GM12801 (cell line): ENCODE results near the gene GARRE1.

ENCODE experiments used
- TF ChIP-seq, protein P1 (sequence below): IDR thresholded peaks from one replicate; pipeline ENCODE4 v1.5.1; 2011; ENCODE audit warnings: control low read depth; ENCODE audit not compliant: insufficient read length; ENCODE audit errors: extremely low read depth

GARRE1 gene

GRCh38 chr19:34228347-34228746 is 26.0 kb upstream of the GARRE1 start:
- TF ChIP-seq, protein P1, sequence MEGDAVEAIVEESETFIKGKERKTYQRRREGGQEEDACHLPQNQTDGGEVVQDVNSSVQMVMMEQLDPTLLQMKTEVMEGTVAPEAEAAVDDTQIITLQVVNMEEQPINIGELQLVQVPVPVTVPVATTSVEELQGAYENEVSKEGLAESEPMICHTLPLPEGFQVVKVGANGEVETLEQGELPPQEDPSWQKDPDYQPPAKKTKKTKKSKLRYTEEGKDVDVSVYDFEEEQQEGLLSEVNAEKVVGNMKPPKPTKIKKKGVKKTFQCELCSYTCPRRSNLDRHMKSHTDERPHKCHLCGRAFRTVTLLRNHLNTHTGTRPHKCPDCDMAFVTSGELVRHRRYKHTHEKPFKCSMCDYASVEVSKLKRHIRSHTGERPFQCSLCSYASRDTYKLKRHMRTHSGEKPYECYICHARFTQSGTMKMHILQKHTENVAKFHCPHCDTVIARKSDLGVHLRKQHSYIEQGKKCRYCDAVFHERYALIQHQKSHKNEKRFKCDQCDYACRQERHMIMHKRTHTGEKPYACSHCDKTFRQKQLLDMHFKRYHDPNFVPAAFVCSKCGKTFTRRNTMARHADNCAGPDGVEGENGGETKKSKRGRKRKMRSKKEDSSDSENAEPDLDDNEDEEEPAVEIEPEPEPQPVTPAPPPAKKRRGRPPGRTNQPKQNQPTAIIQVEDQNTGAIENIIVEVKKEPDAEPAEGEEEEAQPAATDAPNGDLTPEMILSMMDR, result no peak

DNA sequence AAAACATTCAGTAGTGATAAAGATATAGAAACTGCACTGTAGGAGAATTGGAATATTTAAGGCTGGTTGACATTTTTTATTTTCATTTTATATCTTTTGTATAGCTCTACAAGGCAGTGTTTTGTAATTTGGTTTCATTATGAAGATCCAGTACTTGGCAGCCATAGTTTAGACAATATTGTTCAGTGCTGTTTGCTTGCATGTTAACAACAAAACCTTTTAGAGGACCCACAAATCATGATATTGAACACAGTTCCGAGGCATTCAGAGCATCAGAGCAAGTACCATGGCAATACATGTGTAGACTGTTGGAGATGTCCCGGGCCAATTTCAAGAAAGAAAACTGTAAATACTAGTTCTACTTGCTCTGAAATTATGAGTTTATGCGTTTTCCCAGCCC is 25.6 kb upstream of the GARRE1 start:
- TF ChIP-seq, protein P1, result no peak

- TF ChIP-seq, protein P1, result no peak
Observed at GRCh38 chr19:34229721-34230120, 24.6 kb upstream of the GARRE1 start.

DNA sequence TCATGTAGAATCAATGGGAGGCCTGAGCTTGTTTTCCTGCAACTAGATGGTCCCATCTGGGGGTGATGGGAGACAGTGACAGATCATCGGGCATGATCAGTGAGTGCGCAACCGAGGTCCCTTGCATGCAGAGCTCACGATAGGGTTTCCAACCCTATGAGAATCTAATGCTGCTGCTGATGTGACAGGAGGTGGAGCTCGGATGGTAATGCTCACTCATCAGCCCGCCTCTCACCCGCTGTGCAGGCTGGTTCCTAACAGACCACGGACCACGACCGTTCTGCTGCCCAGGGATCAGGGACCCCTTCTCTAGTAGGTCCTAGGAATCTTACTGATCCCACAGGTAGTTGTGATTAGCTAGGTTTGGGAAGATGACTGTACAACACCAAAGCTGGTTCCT is 23.5 kb upstream of the GARRE1 start:
- TF ChIP-seq, protein P1, result no peak

- TF ChIP-seq, protein P1, result no peak
Observed at GRCh38 chr19:34231439-34231838, 22.9 kb upstream of the GARRE1 start.

- TF ChIP-seq, protein P1, result no peak
Observed at GRCh38 chr19:34232566-34233481, 21.5 kb upstream of the GARRE1 start.

GRCh38 chr19:34235425-34235940 is 18.9 kb upstream of the GARRE1 start:
- TF ChIP-seq, protein P1, result no peak
